ENCODE measurements around the gene ADAM23. TPM values are rescaled to one million over a fixed set of nuclear protein-coding genes. Genes with fewer than 3 reads are reported as not detected.

Gene ADAM23
- total and polyA plus RNA-seq, 2 experiments from 2014 or later = 11.8 to 15.9 TPM

DNA sequence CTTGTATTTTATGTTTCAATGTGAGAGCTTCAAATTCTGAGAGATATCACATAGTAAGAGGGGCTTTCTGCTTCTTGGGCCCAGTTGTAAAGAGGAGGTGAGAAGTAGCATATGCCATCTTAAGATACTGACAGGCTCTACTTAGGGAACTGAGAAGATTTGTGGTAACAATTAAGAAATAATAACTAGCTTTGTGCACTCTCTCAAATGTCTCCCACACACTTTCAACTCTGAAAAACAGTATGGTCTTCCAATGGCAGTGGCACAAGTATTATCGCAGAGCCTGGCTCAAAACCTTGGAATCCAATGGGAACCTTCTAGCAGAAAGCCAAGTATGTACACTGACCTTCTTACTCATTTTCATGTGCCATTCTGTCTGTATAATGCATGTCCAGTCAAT, 118.6 kb downstream of the ADAM23 start:
- Histone ChIP-seq H3F3A (replicated peaks; ENCODE audit: low read depth) (no peaks in the 10 kb centered on the region), H3K27me3 (ENCODE audit: insufficient read depth) (no peaks in the 10 kb centered on the region), H3K36me3 (ENCODE audit: insufficient read depth) (no peaks in the 10 kb centered on the region), H3K4me2 (no peak overlapping the region), H3K27ac (ENCODE audit: low read depth) (no peak overlapping the region), H3K4me3 (no peak overlapping the region), H3K4me1 (ENCODE audit: insufficient read depth) (no peaks in the 10 kb centered on the region), H4K20me1 (replicated peaks; ENCODE audit: insufficient read depth) (no peaks in the 10 kb centered on the region), H2AFZ (no peak overlapping the region), H3K9me2 (ENCODE audit: insufficient read depth) (no peaks in the 10 kb centered on the region), H3K79me2 (replicated peaks; ENCODE audit: insufficient read depth) (no peaks in the 10 kb centered on the region)
- TF ChIP-seq, protein P1, sequence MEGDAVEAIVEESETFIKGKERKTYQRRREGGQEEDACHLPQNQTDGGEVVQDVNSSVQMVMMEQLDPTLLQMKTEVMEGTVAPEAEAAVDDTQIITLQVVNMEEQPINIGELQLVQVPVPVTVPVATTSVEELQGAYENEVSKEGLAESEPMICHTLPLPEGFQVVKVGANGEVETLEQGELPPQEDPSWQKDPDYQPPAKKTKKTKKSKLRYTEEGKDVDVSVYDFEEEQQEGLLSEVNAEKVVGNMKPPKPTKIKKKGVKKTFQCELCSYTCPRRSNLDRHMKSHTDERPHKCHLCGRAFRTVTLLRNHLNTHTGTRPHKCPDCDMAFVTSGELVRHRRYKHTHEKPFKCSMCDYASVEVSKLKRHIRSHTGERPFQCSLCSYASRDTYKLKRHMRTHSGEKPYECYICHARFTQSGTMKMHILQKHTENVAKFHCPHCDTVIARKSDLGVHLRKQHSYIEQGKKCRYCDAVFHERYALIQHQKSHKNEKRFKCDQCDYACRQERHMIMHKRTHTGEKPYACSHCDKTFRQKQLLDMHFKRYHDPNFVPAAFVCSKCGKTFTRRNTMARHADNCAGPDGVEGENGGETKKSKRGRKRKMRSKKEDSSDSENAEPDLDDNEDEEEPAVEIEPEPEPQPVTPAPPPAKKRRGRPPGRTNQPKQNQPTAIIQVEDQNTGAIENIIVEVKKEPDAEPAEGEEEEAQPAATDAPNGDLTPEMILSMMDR (conservative IDR thresholded peaks at IDR 0.05; ENCODE audit: low read depth in 2 of 2) = no peak
- TF ChIP-seq EZH2phosphoT487 (IDR thresholded peaks at IDR 0.05; ENCODE audit: unreplicated experiment) = no peak
- TF ChIP-seq ZNF114 (CRISPR knock-in tag; IDR thresholded peaks at IDR 0.05) = no peak
- TF ChIP-seq ZNF462 (CRISPR knock-in tag; IDR thresholded peaks at IDR 0.05) = no peak
- TF ChIP-seq JUNB (IDR thresholded peaks at IDR 0.05; ENCODE audit: unreplicated experiment) = no peak
- TF ChIP-seq ETS1 (IDR thresholded peaks at IDR 0.05) = no peak
- TF ChIP-seq CREB1 (CRISPR knock-in tag; IDR thresholded peaks at IDR 0.05; ENCODE audit: low read depth) = no peak
- no peak for TF ChIP-seq STAT1 (IDR thresholded peaks at IDR 0.05; ENCODE audit: unreplicated experiment)
- no peak for TF ChIP-seq ZNF331 (CRISPR knock-in tag; IDR thresholded peaks at IDR 0.05; ENCODE audit: low read depth)
- TF ChIP-seq, protein P2, sequence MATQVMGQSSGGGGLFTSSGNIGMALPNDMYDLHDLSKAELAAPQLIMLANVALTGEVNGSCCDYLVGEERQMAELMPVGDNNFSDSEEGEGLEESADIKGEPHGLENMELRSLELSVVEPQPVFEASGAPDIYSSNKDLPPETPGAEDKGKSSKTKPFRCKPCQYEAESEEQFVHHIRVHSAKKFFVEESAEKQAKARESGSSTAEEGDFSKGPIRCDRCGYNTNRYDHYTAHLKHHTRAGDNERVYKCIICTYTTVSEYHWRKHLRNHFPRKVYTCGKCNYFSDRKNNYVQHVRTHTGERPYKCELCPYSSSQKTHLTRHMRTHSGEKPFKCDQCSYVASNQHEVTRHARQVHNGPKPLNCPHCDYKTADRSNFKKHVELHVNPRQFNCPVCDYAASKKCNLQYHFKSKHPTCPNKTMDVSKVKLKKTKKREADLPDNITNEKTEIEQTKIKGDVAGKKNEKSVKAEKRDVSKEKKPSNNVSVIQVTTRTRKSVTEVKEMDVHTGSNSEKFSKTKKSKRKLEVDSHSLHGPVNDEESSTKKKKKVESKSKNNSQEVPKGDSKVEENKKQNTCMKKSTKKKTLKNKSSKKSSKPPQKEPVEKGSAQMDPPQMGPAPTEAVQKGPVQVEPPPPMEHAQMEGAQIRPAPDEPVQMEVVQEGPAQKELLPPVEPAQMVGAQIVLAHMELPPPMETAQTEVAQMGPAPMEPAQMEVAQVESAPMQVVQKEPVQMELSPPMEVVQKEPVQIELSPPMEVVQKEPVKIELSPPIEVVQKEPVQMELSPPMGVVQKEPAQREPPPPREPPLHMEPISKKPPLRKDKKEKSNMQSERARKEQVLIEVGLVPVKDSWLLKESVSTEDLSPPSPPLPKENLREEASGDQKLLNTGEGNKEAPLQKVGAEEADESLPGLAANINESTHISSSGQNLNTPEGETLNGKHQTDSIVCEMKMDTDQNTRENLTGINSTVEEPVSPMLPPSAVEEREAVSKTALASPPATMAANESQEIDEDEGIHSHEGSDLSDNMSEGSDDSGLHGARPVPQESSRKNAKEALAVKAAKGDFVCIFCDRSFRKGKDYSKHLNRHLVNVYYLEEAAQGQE (IDR thresholded peaks at IDR 0.05; ENCODE audit: unreplicated experiment) = no peak
- TF ChIP-seq NANOG (IDR thresholded peaks at IDR 0.05; ENCODE audit: borderline replicate concordance) = no peak
- no peak for TF ChIP-seq POLR2AphosphoS5 (IDR thresholded peaks at IDR 0.05; ENCODE audit: low read depth)
- no peak for TF ChIP-seq EZH2 (IDR thresholded peaks at IDR 0.05; ENCODE audit: low read depth, unreplicated experiment)
- no peaks in the 10 kb centered on the region for H3K9me3 Mint-ChIP-seq
- DNase-seq (ENCODE audit: low spot score) (no peak), ATAC-seq (no peak)
- no peaks in the 10 kb centered on the region for H3K27me3 Mint-ChIP-seq (ENCODE audit: insufficient read depth, low read depth, poor library complexity)
- H3K27ac Mint-ChIP-seq = peak overlapping the region; percentile 91
- no peaks in the 10 kb centered on the region for H3K36me3 Mint-ChIP-seq (ENCODE audit: low read depth)
- H3K4me1 Mint-ChIP-seq = peaks cover 5% of the 10 kb centered on the region; the same call in 2 of the 3 replicates
- H3K4me3 Mint-ChIP-seq = no peak overlapping the region

All from GM23338 (cell line).